Stimulated activated effector memory CD8-positive, alpha-beta T cell treated with anti-CD3 and anti-CD28 coated beads, Interleukin-12 subunit alpha, Interleukin-12 subunit beta, amount 100 ng/mL, for 72 hours (primary cell): ENCODE data around the gene MEIOB.
"Not testable (repeated sequence)": the region's sequence is repeated elsewhere in the genome, so short reads cannot be mapped to it uniquely, and the experiment has no call there.

Experiments
- ATAC-seq: fragments of 150-1000 bp; cut with Tn5 transposase; 2 replicates; pipeline ENCODE4 v1.10.0; 2021
- DNase-seq, 2 donors: peaks; one replicate each; pipeline ENCODE4 v3.0.0; 2021 to 2022; ENCODE audit warnings: low spot score in 2 of 2
- H3K27ac Mint-ChIP-seq: one replicate; pipeline ENCODE4 v1.8.0; 2022; ENCODE audit warnings: mild to moderate bottlenecking, mixed read lengths
- H3K36me3 Mint-ChIP-seq: one replicate; pipeline ENCODE4 v1.8.0; 2022; ENCODE audit warnings: mild to moderate bottlenecking, mixed read lengths
- H3K4me1 Mint-ChIP-seq: one replicate; pipeline ENCODE4 v1.8.0; 2022; ENCODE audit warnings: mixed read lengths
- H3K4me3 Mint-ChIP-seq: one replicate; pipeline ENCODE4 v1.8.0; 2022; ENCODE audit warnings: mild to moderate bottlenecking, mixed read lengths
- H3K9me3 Mint-ChIP-seq: one replicate; pipeline ENCODE4 v1.8.0; 2022; ENCODE audit warnings: mixed read lengths

MEIOB gene

DNA sequence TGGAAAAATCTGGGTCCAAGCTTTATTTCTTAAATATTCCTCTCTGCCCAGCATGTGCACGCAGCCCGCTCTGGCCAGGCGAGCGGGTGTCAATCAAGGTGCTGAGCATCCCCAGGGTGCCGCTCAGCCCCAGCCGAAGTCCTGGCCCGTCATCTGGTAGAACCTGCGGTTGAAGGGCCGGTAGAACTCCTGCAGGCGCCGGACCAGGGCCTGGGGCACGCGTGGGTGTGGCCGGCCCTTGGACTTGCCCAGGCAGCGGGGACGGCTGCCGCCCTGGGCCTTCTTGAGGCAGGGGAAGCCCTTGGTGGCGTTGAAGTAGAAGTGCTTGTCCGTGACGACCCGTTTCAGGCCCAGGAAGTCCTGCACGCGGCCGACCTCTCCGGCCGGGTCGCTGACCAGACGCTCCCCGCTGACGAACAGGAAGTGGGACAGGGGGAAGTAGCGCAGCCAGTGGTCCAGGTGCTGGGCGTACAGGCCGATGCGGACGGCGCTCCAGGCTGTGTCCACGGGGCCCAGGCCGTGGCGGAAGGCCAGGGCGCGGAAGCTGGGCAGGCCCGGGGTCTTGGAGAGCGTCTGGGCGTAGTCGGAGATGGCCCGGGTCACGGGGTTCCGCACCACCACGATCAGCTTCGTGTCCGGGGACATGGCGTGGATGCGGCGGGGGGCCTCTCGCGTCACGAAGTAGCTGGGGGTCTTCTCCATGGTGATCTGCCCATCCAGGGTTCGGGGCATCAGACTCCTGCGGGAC is 39.7 kb upstream of the MEIOB start:
- Mint-ChIP-seq H3K4me1 (no peaks in the 10 kb centered on the region), H3K27ac (no peak overlapping the region), H3K36me3 (no peaks in the 10 kb centered on the region), H3K9me3 (no peaks in the 10 kb centered on the region), H3K4me3 (no peak overlapping the region)
- ATAC-seq (no peak), DNase-seq (no peak)

DNA sequence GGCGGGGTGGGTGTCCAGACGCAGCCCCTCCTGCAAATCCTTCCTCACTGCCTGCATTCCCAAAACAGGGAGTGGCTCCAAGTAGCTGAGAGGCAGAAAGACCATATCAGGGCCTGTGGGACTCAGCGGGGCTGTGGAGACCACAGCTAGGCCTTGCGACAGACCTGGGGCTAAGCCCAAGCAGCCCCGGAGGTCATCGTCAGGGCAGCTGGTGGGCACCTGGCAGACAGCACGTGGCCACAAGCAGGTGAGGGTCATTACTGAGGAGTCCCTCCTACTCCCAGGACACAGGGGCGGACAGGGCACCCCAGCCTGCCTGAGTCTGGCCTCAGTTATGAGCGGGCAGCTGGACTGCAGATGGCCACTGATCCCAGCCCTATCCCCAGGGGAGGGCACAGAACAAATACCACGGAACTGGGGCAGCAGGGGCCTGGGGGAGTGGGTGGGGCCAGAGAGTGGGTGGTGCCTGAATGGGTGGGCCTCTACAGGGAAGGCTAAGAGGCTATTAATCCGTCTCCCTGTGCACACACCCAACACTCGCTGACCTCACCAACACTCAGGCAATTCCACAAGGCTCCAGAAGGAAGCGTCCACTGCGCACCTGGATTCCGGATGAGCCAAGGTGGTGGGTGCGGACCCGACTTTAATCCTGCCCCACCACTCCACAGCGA is 37.7 kb upstream of the MEIOB start:
- no peak overlapping the region for H3K4me3 Mint-ChIP-seq
- no peak for DNase-seq
- H3K4me1 Mint-ChIP-seq = no peaks in the 10 kb centered on the region
- ATAC-seq = no peak
- no peaks in the 10 kb centered on the region for H3K9me3 Mint-ChIP-seq
- H3K36me3 Mint-ChIP-seq = no peaks in the 10 kb centered on the region
- no peak overlapping the region for H3K27ac Mint-ChIP-seq

DNA sequence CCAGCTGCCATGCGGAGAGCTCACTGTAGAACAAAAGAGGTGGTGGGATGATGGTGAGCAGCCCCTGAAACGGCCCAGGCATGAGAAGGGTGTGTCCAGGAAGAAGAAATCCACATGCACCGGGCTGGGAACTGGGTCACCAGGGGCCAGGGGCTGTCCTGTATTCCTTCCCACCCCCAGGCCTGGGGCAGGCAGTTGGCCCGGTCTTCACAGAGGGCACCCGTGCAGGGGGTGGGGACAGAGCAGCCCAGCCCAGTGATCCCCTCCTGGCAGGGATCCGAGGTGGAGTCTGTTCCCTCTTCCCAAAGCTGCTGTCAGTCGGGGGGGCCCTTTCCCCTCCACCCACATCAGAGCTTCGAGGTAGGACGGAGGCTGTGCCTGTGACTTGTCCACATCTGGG is 37.0 kb upstream of the MEIOB start:
- H3K36me3 Mint-ChIP-seq = no peaks in the 10 kb centered on the region
- ATAC-seq = no peak

DNA sequence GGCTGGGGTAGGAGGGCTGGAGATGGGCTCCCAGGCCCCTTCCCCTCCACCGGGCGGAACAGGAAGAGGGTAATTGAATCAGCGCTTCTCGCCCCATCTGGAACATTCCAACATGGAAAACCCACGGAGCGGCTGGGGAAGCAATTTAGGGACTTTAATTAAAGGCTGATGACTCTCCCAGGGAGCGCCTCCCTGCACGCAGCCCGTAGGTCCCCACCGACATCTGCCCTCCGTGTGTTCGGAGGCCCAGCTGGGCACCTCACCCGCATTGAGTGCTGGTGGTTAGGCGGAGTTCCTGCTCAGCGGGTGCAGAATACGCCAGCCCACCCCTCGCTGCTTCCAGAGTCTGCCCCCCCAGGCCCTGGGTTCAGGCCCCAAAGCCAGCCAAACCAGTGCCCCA is 36.2 kb upstream of the MEIOB start:
- Mint-ChIP-seq H3K4me3 (no peak overlapping the region), H3K9me3 (no peaks in the 10 kb centered on the region), H3K36me3 (no peaks in the 10 kb centered on the region), H3K27ac (no peak overlapping the region), H3K4me1 (no peaks in the 10 kb centered on the region)
- DNase-seq = no peak
- no peak for ATAC-seq

More for the DNA sequence above, 37.0 kb upstream of the MEIOB start:
- Mint-ChIP-seq H3K4me3 (no peak overlapping the region), H3K27ac (no peak overlapping the region), H3K9me3 (no peaks in the 10 kb centered on the region), H3K4me1 (no peaks in the 10 kb centered on the region)
- no peak for DNase-seq

- ATAC-seq (no peak), DNase-seq (no peak)
- H3K27ac Mint-ChIP-seq = no peak overlapping the region
- no peaks in the 10 kb centered on the region for H3K9me3 Mint-ChIP-seq
- H3K36me3 Mint-ChIP-seq = no peaks in the 10 kb centered on the region
- no peaks in the 10 kb centered on the region for H3K4me1 Mint-ChIP-seq
- H3K4me3 Mint-ChIP-seq = no peak overlapping the region
Measured at GRCh38 chr16:1907226-1907860, 35.4 kb upstream of the MEIOB start.

DNA sequence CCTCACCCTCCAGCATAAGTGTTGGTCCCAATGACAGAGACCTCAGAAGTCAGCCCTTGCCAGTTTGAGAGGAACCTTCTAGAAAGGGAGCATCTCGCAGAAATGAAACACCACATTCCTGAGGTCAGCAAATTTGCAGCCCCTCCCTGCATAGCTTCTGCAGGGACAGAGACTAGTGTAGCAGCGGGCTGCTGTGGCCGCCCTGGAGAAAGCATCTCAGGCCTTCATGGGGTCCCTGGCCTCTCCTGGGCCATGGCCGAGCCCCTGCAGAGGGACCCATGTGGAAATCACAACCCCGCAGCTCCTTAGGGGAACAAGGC is 34.8 kb upstream of the MEIOB start:
- no peaks in the 10 kb centered on the region for H3K4me1 Mint-ChIP-seq
- H3K27ac Mint-ChIP-seq = no peak overlapping the region
- H3K4me3 Mint-ChIP-seq = no peak overlapping the region
- no peak for DNase-seq
- H3K36me3 Mint-ChIP-seq = no peaks in the 10 kb centered on the region
- no peaks in the 10 kb centered on the region for H3K9me3 Mint-ChIP-seq
- no peak for ATAC-seq

DNA sequence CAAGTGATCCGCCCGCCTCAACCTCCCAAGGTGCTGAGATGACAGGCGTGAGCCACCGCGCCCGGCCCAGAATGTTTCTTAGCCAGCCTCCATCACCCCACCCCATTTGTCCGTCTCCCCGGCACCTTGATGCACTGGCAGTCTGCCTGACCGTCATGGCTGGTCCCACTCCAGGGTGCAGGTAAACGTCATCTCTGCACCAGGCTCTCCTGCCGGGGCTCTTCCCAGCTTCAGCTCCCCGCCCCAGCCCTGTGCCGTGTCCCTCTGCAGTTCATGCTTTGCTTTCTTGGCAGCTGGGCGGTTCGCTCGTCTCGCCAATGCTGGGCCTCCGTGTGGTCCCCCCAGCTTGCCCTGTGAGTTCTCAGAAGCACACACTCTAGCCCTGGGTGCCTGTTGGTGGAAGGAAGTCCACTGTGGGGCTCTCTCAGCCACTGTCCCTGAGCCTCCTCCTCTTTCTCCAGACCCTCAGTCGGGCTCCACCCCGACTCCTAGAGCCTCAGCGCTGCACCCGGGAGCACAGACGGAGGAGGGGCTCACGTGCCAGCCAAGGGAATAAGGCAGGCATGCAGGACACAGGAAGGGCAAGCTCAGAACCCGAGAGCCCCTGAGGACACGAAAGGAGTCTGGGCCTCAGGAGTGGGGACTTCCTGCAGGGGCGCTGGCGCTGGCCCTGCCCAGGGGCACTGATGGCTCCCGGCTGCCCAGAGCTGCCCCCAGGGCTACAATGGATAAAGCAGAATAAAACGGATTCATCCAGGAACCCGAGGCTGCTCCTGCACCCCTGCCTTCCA is 34.3 kb upstream of the MEIOB start:
- Mint-ChIP-seq H3K4me3 (no peak overlapping the region), H3K36me3 (no peaks in the 10 kb centered on the region), H3K9me3 (no peaks in the 10 kb centered on the region), H3K4me1 (no peaks in the 10 kb centered on the region), H3K27ac (no peak overlapping the region)
- ATAC-seq = no peak
- DNase-seq = no peak

DNA sequence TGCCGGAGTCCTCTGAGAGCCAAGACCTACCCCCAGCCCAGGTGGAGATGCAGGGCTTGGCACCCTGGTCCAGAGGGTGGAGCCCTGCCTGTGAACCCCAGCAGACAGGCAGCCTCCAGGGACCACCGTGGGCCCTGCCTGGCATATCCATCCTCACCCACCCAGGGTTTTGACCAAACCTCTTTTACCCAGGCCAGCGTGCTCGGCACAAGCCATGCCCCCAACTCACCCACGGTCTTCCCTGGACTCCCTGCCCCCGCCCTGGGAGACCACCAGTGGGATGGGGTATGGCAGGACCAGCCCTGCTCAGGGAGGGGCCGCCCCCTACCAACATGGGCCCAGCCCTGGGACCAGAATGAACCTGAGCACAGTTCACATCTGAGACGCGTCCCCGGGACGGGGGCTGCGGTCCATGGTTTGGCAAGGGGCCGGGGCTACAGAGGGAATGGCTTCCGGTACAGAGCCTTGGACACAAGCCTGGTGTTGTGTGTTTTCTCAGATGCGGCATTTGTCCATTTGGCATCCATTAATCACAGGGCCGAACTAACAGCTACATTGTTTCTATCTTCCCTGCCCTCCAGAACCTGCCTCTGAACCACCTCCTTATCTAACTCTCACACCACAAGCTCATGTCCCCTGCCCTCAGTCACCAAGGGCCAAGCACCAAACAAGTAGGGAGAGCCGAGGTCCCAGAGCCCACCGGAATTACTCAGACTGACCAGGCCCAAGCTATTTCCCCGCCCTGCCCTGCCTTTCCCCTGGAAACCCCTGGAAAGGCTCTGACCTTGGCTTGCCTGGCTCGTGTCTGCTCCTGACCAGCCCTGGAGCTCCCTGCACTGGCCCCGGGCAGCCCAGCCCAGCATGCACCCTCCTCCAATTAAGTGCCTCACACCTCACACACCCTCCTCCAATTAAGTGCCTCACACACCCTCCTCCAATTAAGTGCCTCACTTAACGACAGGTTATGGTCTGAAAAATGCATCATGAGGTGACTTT is 32.2 kb upstream of the MEIOB start:
- no peaks in the 10 kb centered on the region for H3K9me3 Mint-ChIP-seq
- H3K36me3 Mint-ChIP-seq = no peaks in the 10 kb centered on the region
- no peak for ATAC-seq
- no peak overlapping the region for H3K4me3 Mint-ChIP-seq
- H3K4me1 Mint-ChIP-seq = no peaks in the 10 kb centered on the region
- H3K27ac Mint-ChIP-seq = no peak overlapping the region
- no peak for DNase-seq

GRCh38 chr16:1903220-1903574 is 31.2 kb upstream of the MEIOB start:
- Mint-ChIP-seq H3K4me1 (no peaks in the 10 kb centered on the region), H3K36me3 (no peaks in the 10 kb centered on the region), H3K27ac (no peak overlapping the region), H3K4me3 (no peak overlapping the region), H3K9me3 (no peaks in the 10 kb centered on the region)
- ATAC-seq (no peak), DNase-seq (no peak)

GRCh38 chr16:1902547-1903219 is 30.7 kb upstream of the MEIOB start:
- H3K4me1 Mint-ChIP-seq = no peaks in the 10 kb centered on the region
- H3K36me3 Mint-ChIP-seq = no peaks in the 10 kb centered on the region
- DNase-seq (no peak), ATAC-seq (no peak)
- no peaks in the 10 kb centered on the region for H3K9me3 Mint-ChIP-seq
- H3K27ac Mint-ChIP-seq = no peak overlapping the region
- no peak overlapping the region for H3K4me3 Mint-ChIP-seq

DNA sequence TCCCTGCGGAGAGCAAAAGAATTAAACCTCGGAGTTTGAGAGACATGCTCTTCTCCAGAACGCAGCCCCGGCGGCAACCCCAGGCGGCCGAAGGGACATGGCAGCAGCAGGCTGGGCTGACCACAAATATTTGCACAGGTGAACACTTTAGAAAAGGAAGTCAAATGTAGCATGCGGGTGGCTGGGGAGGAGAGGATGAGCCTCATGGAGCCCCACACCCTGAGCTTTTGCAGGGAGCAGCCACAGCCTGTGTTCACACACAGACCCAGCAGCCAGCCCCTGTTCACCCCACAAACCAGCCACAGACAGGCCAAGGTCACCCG is 28.4 kb upstream of the MEIOB start:
- H3K9me3 Mint-ChIP-seq = no peaks in the 10 kb centered on the region
- H3K36me3 Mint-ChIP-seq = no peaks in the 10 kb centered on the region
- H3K4me3 Mint-ChIP-seq = no peak overlapping the region
- DNase-seq (no peak), ATAC-seq (no peak)
- H3K4me1 Mint-ChIP-seq = no peaks in the 10 kb centered on the region
- no peak overlapping the region for H3K27ac Mint-ChIP-seq

- Mint-ChIP-seq H3K4me3 (no peak overlapping the region), H3K4me1 (no peaks in the 10 kb centered on the region), H3K27ac (no peak overlapping the region), H3K36me3 (no peaks in the 10 kb centered on the region), H3K9me3 (no peaks in the 10 kb centered on the region)
- DNase-seq (no peak), ATAC-seq (no peak)
Measured at GRCh38 chr16:1899641-1900451, 27.9 kb upstream of the MEIOB start.

DNA sequence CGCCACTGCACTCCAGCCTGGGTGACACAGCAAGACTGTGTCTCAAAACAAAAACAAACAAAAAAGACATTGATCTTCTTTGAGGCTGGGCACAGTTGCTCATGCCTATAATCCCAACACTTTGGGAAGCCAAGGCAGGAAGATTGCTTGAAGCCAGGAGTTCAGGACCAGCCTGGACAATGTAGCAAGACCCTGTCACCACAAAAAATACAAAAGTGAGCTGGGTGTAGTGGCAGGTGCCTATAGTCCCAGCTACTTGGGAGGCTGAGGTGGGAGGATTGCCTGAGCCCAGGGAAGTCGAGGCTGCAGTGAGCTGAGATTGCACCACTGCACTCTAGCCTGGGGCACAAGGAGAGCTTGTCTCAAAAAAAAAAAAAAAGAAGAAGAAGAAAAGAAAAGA is 25.7 kb upstream of the MEIOB start:
- DNase-seq, H3K9me3 Mint-ChIP-seq, H3K4me1 Mint-ChIP-seq, H3K4me3 Mint-ChIP-seq, H3K27ac Mint-ChIP-seq, H3K36me3 Mint-ChIP-seq, ATAC-seq: not testable (repeated sequence)
